K562 (cell line): ENCODE measurements around the gene KRTAP2-2. TPM values are rescaled to one million over a fixed set of nuclear protein-coding genes. Genes with fewer than 3 reads are reported as not detected.

Source experiments
- CBX2 ChIP-seq: fragments of 200-600 bp; sonication (generic); IDR thresholded peaks from one replicate; pipeline ENCODE4 v1.6.1; 2012; ENCODE audit warnings: mild to moderate bottlenecking, low read length, inconsistent platforms; ENCODE audit not compliant: insufficient read depth, poor library complexity, severe bottlenecking
- CEBPZ ChIP-seq: fragments of 150-350 bp; IDR thresholded peaks from 2 replicates; pipeline ENCODE4 v1.6.1; 2014; ENCODE audit warnings: low read depth, mild to moderate bottlenecking, low read length, borderline replicate concordance
- CHD4 ChIP-seq: fragments of 200-600 bp; sonication (generic); IDR thresholded peaks from 3 replicates; pipeline ENCODE4 v1.6.1; 2012; ENCODE audit warnings: low read depth, mild to moderate bottlenecking, mixed read lengths, low read length, inconsistent platforms; ENCODE audit not compliant: insufficient read depth, insufficient replicate concordance, poor library complexity, severe bottlenecking
- DPF2 ChIP-seq: fragments of 450-650 bp; IDR thresholded peaks from 2 replicates; pipeline ENCODE4 v1.6.1; 2016
- ELF1 ChIP-seq: fragments of 200-800 bp; sonication (Bioruptor generic); IDR thresholded peaks from 2 replicates; pipeline ENCODE4 v1.6.1; 2016; ENCODE audit warnings: missing genetic modification characterization, missing compliant biosample characterization
- GATAD2A ChIP-seq: fragments of 450-650 bp; IDR thresholded peaks from 2 replicates; pipeline ENCODE4 v1.6.1; 2017
- HMBOX1 ChIP-seq: sonication (generic); IDR thresholded peaks from 2 replicates; pipeline ENCODE4 v1.6.1; 2016
- JUND ChIP-seq, 2 experiments: IDR thresholded peaks; 2 replicates in 1 of 2; 3 replicates in 1 of 2; pipeline ENCODE4 v1.6.1; 2011; ENCODE audit warnings: borderline replicate concordance in 2 of 2, low read depth in 2 of 2, low read length in 2 of 2, improper control_type of control experiment in 1 of 2, missing biosample characterization in 1 of 2, missing genetic modification characterization in 1 of 2, missing genetic modification reagents in 1 of 2
- KAT2B ChIP-seq: IDR thresholded peaks from one replicate; pipeline ENCODE4 v1.6.1; 2012; ENCODE audit warnings: low read depth, mild to moderate bottlenecking, control low read depth, inconsistent platforms, low read length, moderate library complexity
- LARP7 ChIP-seq: fragments of 450-650 bp; IDR thresholded peaks from 2 replicates; pipeline ENCODE4 v1.6.1; 2016
- NRF1 ChIP-seq, 2 experiments: fragments of 450-650 bp; IDR thresholded peaks in 1 of 2; conservative IDR thresholded peaks in 1 of 2; 2 replicates each; pipeline ENCODE4 v1.6.1; 2014; ENCODE audit warnings: mild to moderate bottlenecking in 2 of 2
- POLR2A ChIP-seq: fragments of 450-650 bp; conservative IDR thresholded peaks from 2 replicates; pipeline ENCODE4 v1.6.1; 2016
- RBFOX2 ChIP-seq: fragments of 200-400 bp; formaldehyde crosslinking; IDR thresholded peaks from 2 replicates; pipeline ENCODE4 v1.6.1; 2017; ENCODE audit warnings: low read depth, mild to moderate bottlenecking, low read length, moderate library complexity
- RNF2 ChIP-seq: sonication (generic); IDR thresholded peaks from 2 replicates; pipeline ENCODE4 v1.6.1; 2016
- SMAD2 ChIP-seq: fragments of 150-350 bp; IDR thresholded peaks from 2 replicates; pipeline ENCODE4 v1.6.1; 2014; ENCODE audit warnings: low read depth, mild to moderate bottlenecking, low read length
- SP2 ChIP-seq: IDR thresholded peaks from 2 replicates; pipeline ENCODE4 v1.6.1; 2011; ENCODE audit warnings: mild to moderate bottlenecking, low read depth, low read length, moderate library complexity; ENCODE audit not compliant: poor library complexity, severe bottlenecking; ENCODE audit errors: extremely low read depth
- THRA ChIP-seq: fragments of 450-650 bp; IDR thresholded peaks from 2 replicates; pipeline ENCODE4 v1.6.1; 2017; ENCODE audit warnings: mild to moderate bottlenecking, moderate library complexity
- TOE1 ChIP-seq, 2 experiments: fragments of 450-650 bp in 1 of 2; sonication (generic) in 1 of 2; formaldehyde crosslinking in 1 of 2; IDR thresholded peaks; 2 replicates each; pipeline versions ENCODE4 v1.7.1 to v1.8.0; 2016 to 2022; ENCODE audit warnings: borderline replicate concordance in 2 of 2, mild to moderate bottlenecking in 2 of 2, antibody characterized with exemption in 1 of 2, inconsistent platforms in 1 of 2, low read depth in 1 of 2, missing genetic modification reagents in 1 of 2, moderate library complexity in 1 of 2
- ZNF584 ChIP-seq: fragments of 200-800 bp; sonication (Bioruptor generic); IDR thresholded peaks from 2 replicates; pipeline ENCODE4 v1.6.1; 2016; ENCODE audit warnings: low read depth, mild to moderate bottlenecking, missing genetic modification characterization, missing compliant biosample characterization
- ZNF766 ChIP-seq: fragments of 200-800 bp; sonication (Bioruptor generic); conservative IDR thresholded peaks from 2 replicates; pipeline ENCODE4 v1.6.1; 2016; ENCODE audit warnings: missing genetic modification characterization, missing compliant biosample characterization
- polyA plus RNA-seq, 8 experiments: library from polyadenylated mRNA; depleted of rRNA in 4 of 8; stranded (reverse) in 5 of 8; unstranded in 3 of 8; fragments of >200 nt; fragmentation: Nextera tagmentation in 2 of 8; fragmentation: Illumina TruSeq in 1 of 8; extraction: Ambion mirVana in 2 of 8; extraction: Trizol in 1 of 8; gene quantifications; 2 replicates each; pipeline versions ENCODE4 v1.2.1 to v1.2.3, GENCODE V29; 2011 to 2014; ENCODE audit warnings: inconsistent platforms in 1 of 8, missing spikeins in 1 of 8
- total RNA-seq, 7 experiments: library from RNA; depleted of rRNA in 6 of 7; stranded (reverse); fragments of >200 nt in 6 of 7; fragmentation: Illumina TruSeq in 2 of 7; extraction: Trizol in 2 of 7; gene quantifications; 2 replicates each; pipeline versions ENCODE4 v1.2.1 to v1.2.3, GENCODE V29; 2011 to 2021; ENCODE audit warnings: low replicate concordance in 1 of 7

KRTAP2-2 gene
- total and polyA plus RNA-seq, 9 of the 15 experiments (the other 6 are each of a cell fraction or from before 2014, with no cell fraction given): not detected

GRCh38 chr17:41065829-41066624 lies 11.0 kb upstream of the KRTAP2-2 start, which contains the start of gene KRTAP2-4 (continued):
- TF ChIP-seq HMBOX1: peak; percentile 77
- peak; percentile 74; the same call in 1 of the 2 replicates for TF ChIP-seq ZNF766 (CRISPR knock-in tag)
- TF ChIP-seq LARP7: no peak
- no peak for TF ChIP-seq RBFOX2
- peak; percentile 73 for TF ChIP-seq DPF2
- TF ChIP-seq TOE1 (IDR thresholded peaks at IDR 0.05; ENCODE audit: borderline replicate concordance): peak; percentile 51; the same call in 1 of the 2 replicates
- no peak for TF ChIP-seq TOE1 (CRISPR knock-in tag; IDR thresholded peaks at IDR 0.05; ENCODE audit: borderline replicate concordance, low read depth)
- no peak for TF ChIP-seq THRA
- no peak for TF ChIP-seq GATAD2A
- TF ChIP-seq CBX2: no peak
- no peak for TF ChIP-seq ELF1 (tag)
- TF ChIP-seq CHD4: no peak
- no peak for TF ChIP-seq CEBPZ
- peak; percentile 51 to 62 for TF ChIP-seq NRF1 (conservative IDR thresholded peaks at IDR 0.05 in 1 of 2, IDR thresholded peaks at IDR 0.05 in 1 of 2)
- peak; percentile 66; the same call in 1 of the 2 replicates for TF ChIP-seq RNF2
- no peak for TF ChIP-seq POLR2A
- peak; percentile 96 for TF ChIP-seq JUND (IDR thresholded peaks at IDR 0.05; ENCODE audit: borderline replicate concordance, low read depth, low read length)
- peak; percentile 96 for TF ChIP-seq JUND (tag; IDR thresholded peaks at IDR 0.05; ENCODE audit: borderline replicate concordance, low read depth, low read length)
- peak; percentile 84 for TF ChIP-seq ZNF584 (CRISPR knock-in tag)
- no peak for TF ChIP-seq SP2
- no peak for TF ChIP-seq KAT2B
- no peak for TF ChIP-seq SMAD2
